ENCODE measurements around the gene UBE2F.

The UBE2F gene

DNA sequence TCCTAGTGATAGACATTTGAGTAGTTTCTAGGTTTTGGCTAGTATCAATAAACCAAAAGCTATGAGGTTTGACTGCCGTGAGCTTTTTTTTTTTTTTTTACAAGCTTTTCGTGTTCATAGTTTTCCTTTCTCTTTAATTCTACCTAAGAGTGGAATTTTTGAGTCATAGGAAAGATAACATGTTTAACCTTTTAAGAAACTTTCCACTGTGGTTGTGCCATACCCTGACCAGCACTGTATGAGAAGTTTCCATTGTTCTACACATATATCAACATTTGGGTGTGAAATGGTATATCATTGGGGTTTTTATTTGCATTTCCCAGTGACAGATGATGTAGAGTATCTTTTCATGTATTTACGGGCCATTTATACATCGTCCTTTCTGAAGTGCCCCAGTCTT, 31.7 kb downstream of the UBE2F start:
- no peak overlapping the region for H3K4me3 ChIP-seq (ENCODE audit: low read depth, low read length)
- H2AFZ ChIP-seq: no peak overlapping the region
- no peaks in the 10 kb centered on the region for H3K27me3 ChIP-seq (ENCODE audit: control insufficient read depth, insufficient read depth, low read length)
- no peaks in the 10 kb centered on the region for H3K4me1 ChIP-seq
- H3K9ac ChIP-seq: no peak overlapping the region
- H3K79me2 ChIP-seq: no peaks in the 10 kb centered on the region
- H3K36me3 ChIP-seq (ENCODE audit: control insufficient read depth, insufficient read depth, low read length): no peaks in the 10 kb centered on the region
- H3K27ac ChIP-seq: no peak overlapping the region
- no peaks in the 10 kb centered on the region for H3K9me3 ChIP-seq (ENCODE audit: control insufficient read depth, low read length)
- TF ChIP-seq, protein P1, sequence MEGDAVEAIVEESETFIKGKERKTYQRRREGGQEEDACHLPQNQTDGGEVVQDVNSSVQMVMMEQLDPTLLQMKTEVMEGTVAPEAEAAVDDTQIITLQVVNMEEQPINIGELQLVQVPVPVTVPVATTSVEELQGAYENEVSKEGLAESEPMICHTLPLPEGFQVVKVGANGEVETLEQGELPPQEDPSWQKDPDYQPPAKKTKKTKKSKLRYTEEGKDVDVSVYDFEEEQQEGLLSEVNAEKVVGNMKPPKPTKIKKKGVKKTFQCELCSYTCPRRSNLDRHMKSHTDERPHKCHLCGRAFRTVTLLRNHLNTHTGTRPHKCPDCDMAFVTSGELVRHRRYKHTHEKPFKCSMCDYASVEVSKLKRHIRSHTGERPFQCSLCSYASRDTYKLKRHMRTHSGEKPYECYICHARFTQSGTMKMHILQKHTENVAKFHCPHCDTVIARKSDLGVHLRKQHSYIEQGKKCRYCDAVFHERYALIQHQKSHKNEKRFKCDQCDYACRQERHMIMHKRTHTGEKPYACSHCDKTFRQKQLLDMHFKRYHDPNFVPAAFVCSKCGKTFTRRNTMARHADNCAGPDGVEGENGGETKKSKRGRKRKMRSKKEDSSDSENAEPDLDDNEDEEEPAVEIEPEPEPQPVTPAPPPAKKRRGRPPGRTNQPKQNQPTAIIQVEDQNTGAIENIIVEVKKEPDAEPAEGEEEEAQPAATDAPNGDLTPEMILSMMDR (IDR thresholded peaks at IDR 0.05): no peak
- no peak overlapping the region for H3K4me2 ChIP-seq (ENCODE audit: low read length)

DNA sequence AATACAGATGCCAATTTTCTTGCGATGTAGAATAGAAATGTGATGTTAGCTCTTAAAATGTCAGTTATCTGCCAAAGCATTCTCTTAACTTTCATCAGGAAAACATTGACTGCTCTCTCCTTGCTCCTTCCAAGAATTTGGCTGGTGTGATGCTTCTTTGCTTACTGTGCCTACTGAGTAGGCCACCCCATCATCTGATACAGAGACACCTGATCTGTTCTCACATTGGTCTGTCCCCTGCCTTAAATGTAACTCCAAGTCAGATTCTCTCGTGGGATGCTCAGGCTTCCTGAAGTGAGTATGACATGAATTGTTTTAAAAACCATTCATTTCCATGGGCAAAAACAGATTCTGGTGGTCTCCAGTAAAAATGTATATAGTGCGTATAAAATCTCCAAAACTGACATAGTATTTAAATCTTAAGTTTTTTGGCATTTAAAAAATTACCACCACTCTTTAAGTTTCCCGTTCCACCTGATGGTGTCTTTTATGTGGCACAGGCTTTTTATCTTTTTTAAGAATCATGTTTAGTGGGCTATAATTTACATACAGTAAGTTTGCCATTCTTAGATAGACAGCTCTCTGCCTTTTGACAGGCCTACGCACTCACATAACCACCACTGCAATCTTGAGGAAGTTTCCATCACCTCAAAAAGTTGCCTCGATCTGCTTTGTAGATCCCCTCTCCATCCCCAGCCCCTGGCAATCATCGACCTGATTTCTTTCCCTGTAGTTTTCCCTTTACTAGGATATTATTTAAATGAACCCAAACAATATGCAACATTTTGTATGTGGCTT, 36.6 kb downstream of the UBE2F start:
- H2AFZ ChIP-seq: no peak overlapping the region
- no peaks in the 10 kb centered on the region for H3K27me3 ChIP-seq (ENCODE audit: control insufficient read depth, insufficient read depth, low read length)
- no peak overlapping the region for H3K27ac ChIP-seq
- H3K79me2 ChIP-seq: peaks cover 14% of the 10 kb centered on the region
- TF ChIP-seq, protein P1 (IDR thresholded peaks at IDR 0.05): no peak
- H3K9ac ChIP-seq: no peak overlapping the region
- H3K4me2 ChIP-seq (ENCODE audit: low read length): no peak overlapping the region
- no peaks in the 10 kb centered on the region for H3K36me3 ChIP-seq (ENCODE audit: control insufficient read depth, insufficient read depth, low read length)
- no peak overlapping the region for H3K4me3 ChIP-seq (ENCODE audit: low read depth, low read length)
- H3K4me1 ChIP-seq: no peaks in the 10 kb centered on the region
- no peaks in the 10 kb centered on the region for H3K9me3 ChIP-seq (ENCODE audit: control insufficient read depth, low read length)

DNA sequence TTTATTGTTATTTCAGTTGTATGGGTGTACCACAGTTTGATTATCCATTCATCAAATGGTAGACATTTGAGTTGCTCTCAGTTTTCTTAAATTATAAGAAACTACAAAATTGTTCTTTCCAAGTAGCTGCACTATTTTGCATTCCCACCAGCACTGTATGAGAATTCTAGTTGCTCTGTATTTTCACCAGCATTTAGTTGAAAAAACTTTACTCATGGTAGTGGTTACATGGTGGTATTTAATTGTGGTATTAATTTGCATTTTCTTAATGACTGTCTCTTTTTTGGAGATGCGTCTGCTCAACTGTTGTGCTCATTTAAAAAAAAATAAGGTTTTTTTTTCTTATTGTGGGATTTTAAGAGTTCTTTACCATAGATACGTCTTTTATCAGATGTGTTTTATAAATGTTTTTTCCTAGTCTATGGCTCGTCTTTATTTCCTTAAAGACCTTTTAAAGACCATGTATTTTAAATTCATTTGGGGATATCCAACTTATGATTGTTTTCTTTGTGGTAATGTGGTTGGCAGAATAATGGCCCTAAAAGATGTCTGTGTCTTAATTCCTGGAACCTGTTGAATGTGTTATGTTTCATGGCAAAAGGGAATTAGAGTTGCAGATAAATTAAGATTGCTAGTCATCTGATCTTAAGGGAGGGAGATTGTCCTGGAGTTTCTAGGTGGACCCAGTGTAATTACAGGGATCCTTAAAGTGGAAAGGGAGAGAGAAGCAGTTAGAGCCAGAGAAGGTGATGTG, 37.4 kb downstream of the UBE2F start:
- H3K9me3 ChIP-seq (ENCODE audit: control insufficient read depth, low read length): no peaks in the 10 kb centered on the region
- H3K4me1 ChIP-seq: no peaks in the 10 kb centered on the region
- H3K27me3 ChIP-seq (ENCODE audit: control insufficient read depth, insufficient read depth, low read length): no peaks in the 10 kb centered on the region
- no peak overlapping the region for H3K9ac ChIP-seq
- no peak overlapping the region for H3K4me3 ChIP-seq (ENCODE audit: low read depth, low read length)
- no peak overlapping the region for H2AFZ ChIP-seq
- H3K27ac ChIP-seq: no peak overlapping the region
- TF ChIP-seq, protein P1 (IDR thresholded peaks at IDR 0.05): no peak
- no peak overlapping the region for H3K4me2 ChIP-seq (ENCODE audit: low read length)
- H3K36me3 ChIP-seq (ENCODE audit: control insufficient read depth, insufficient read depth, low read length): no peaks in the 10 kb centered on the region
- peaks cover 14% of the 10 kb centered on the region for H3K79me2 ChIP-seq

DNA sequence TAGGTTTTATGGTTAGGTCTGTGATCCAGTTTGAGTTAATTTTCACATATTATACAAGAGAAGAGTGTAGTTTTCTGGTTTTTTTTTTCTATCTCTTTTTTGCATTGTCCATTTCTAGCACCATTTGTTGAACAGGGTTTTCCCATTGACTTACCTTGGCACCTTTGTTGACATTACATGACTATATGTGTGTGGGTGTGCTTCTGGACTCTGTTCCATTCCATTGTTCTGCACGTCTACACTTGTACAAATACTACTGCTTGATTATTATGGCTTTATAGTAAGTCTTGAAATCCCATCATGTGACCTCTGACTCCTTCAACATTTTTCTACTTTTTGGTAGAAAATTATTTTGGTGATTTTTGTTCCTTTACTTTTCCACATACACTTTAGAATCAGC, 38.7 kb downstream of the UBE2F start:
- Histone ChIP-seq H3K9me3 (ENCODE audit: control insufficient read depth, low read length) (no peaks in the 10 kb centered on the region), H3K79me2 (peaks cover 14% of the 10 kb centered on the region), H3K9ac (no peak overlapping the region), H2AFZ (no peak overlapping the region), H3K36me3 (ENCODE audit: control insufficient read depth, insufficient read depth, low read length) (no peaks in the 10 kb centered on the region), H3K4me2 (ENCODE audit: low read length) (no peak overlapping the region), H3K4me1 (peaks cover 4% of the 10 kb centered on the region), H3K27me3 (ENCODE audit: control insufficient read depth, insufficient read depth, low read length) (no peaks in the 10 kb centered on the region), H3K4me3 (ENCODE audit: low read depth, low read length) (no peak overlapping the region), H3K27ac (no peak overlapping the region)
- TF ChIP-seq, protein P1 (IDR thresholded peaks at IDR 0.05): no peak

All from parathyroid adenoma (tissue), 2 donors.